Measurements from ENCODE around the gene SPSB4.

GRCh38 chr3:141183606-141184005 lies 132.5 kb downstream of the SPSB4 start:
- TF ChIP-seq CTCF (conservative IDR thresholded peaks at IDR 0.05; ENCODE audit: low read length): no peak
- TF ChIP-seq EZH2phosphoT487 (IDR thresholded peaks at IDR 0.05; ENCODE audit: borderline replicate concordance, low read depth, low read length): no peak
